ENCODE data around the gene CSTF1.
A peak's percentile ranks its signal among the peaks of the same experiment; 100 is the strongest.
"Not testable (repeated sequence)": the region's sequence is repeated elsewhere in the genome, so short reads cannot be mapped to it uniquely, and the experiment has no call there.

The CSTF1 gene

DNA sequence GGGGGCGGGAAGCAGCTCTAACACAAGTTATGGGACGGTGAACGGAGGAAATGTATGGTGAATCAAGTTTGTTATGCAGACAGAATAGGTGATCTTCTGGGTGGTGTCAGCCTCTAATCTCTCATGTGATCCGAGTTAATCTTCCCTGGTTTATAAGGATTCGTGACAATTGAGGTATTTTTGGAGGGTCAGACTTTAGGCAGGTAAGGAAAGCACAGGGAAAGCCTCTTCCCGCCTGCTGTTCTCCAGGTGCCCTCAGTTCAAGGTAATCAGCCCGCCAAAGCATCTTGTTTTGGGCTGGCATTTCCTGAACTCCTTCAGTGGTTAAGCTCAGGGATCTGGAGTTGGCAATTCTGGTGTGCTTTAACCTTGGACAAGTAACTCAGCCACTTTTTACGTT lies 1.2 kb downstream of the CSTF1 start:
- TF ChIP-seq, protein P1, sequence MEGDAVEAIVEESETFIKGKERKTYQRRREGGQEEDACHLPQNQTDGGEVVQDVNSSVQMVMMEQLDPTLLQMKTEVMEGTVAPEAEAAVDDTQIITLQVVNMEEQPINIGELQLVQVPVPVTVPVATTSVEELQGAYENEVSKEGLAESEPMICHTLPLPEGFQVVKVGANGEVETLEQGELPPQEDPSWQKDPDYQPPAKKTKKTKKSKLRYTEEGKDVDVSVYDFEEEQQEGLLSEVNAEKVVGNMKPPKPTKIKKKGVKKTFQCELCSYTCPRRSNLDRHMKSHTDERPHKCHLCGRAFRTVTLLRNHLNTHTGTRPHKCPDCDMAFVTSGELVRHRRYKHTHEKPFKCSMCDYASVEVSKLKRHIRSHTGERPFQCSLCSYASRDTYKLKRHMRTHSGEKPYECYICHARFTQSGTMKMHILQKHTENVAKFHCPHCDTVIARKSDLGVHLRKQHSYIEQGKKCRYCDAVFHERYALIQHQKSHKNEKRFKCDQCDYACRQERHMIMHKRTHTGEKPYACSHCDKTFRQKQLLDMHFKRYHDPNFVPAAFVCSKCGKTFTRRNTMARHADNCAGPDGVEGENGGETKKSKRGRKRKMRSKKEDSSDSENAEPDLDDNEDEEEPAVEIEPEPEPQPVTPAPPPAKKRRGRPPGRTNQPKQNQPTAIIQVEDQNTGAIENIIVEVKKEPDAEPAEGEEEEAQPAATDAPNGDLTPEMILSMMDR (IDR thresholded peaks at IDR 0.05; ENCODE audit: borderline replicate concordance, control extremely low read depth, extremely low read depth, insufficient read depth, missing control alignments), result no peak
- no peak for DNase-seq (ENCODE audit: low spot score)
- in situ Hi-C loops (cut with MboI; ENCODE audit: low sequenced_read_pairs, unreplicated experiment), result no loop called here

DNA sequence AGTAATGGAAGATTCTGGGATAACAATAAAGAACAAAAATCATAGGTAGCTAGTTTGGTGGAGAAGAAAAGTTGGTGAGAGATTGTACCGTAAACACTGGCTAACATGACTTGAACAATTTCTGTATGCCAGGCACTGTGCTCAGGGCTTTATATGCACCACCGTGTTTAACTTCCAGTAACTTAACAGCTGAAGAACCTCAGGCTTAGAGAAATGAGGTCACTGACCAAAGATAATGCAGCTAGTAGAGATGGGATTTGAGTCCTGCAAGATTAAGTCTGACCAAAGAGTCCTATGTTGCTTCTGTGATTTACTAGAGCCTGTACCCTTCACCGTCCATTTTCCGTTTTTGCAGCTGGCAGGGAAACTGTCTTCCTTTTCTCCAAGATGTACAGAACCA lies 2.7 kb downstream of the CSTF1 start:
- in situ Hi-C loops (cut with MboI; ENCODE audit: low sequenced_read_pairs, unreplicated experiment), result no loop called here
- DNase-seq (ENCODE audit: low spot score), result no peak

DNA sequence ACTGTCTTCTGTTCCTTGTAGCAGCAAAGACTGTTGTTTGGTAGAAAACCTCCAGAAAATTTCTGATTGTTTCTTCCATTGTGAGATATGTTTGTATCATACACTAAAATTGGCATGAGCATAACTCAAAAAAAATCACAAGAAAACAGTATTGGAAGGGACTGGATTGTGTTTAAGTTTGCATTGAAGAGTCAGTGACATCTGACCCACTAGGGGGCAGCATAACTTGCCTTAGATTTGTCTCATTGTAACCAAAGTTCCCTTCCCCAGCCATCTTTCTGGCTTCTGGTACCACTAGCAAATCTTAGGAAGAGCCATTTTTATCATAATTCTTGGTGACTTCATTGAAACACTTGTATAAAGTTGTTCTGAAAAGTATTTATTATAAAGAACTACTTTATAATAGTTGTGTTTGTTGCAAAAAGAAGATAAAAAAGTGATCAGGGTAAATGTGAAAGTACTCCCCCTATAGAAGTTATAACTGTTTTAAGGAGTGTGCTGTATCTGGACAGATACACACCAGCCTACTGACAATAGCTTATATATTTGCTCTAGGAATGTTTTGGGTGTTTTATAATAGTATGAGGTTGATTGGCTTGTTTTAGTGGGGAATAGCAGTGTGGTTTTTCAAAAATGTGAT lies 7.7 kb downstream of the CSTF1 start:
- TF ChIP-seq, protein P1 (IDR thresholded peaks at IDR 0.05; ENCODE audit: borderline replicate concordance, control extremely low read depth, extremely low read depth, insufficient read depth, missing control alignments), result peak; percentile 51
- in situ Hi-C loops (cut with MboI; ENCODE audit: low sequenced_read_pairs, unreplicated experiment), result no loop called here
- DNase-seq (ENCODE audit: low spot score), result peak; percentile 65

More for the DNA sequence above, 2.7 kb downstream of the CSTF1 start:
- TF ChIP-seq, protein P1 (IDR thresholded peaks at IDR 0.05; ENCODE audit: borderline replicate concordance, control extremely low read depth, extremely low read depth, insufficient read depth, missing control alignments), result no peak

DNA sequence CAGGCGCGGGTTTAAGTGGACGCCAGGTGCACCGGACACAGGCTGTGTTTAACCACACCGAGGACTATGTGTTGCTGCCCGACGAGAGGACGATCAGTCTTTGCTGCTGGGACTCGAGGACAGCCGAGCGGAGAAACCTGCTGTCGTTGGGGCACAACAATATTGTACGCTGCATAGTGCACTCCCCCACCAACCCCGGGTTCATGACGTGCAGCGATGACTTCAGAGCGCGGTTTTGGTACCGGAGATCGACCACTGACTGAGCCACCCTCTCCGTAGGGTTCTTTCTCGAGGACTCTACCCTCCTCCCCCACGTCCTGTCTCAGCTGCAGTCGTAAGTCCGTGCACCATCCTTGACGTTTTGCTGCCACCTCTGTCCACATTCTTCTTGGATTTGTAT lies 11.0 kb downstream of the CSTF1 start:
- DNase-seq (ENCODE audit: low spot score), result no peak
- in situ Hi-C loops (cut with MboI; ENCODE audit: low sequenced_read_pairs, unreplicated experiment), result no loop called here
- TF ChIP-seq, protein P1 (IDR thresholded peaks at IDR 0.05; ENCODE audit: borderline replicate concordance, control extremely low read depth, extremely low read depth, insufficient read depth, missing control alignments), result no peak

GRCh38 chr20:56405356-56405755 lies 12.9 kb downstream of the CSTF1 start:
- in situ Hi-C loops (cut with MboI; ENCODE audit: low sequenced_read_pairs, unreplicated experiment); DNase-seq (ENCODE audit: low spot score): not testable (repeated sequence)

DNA sequence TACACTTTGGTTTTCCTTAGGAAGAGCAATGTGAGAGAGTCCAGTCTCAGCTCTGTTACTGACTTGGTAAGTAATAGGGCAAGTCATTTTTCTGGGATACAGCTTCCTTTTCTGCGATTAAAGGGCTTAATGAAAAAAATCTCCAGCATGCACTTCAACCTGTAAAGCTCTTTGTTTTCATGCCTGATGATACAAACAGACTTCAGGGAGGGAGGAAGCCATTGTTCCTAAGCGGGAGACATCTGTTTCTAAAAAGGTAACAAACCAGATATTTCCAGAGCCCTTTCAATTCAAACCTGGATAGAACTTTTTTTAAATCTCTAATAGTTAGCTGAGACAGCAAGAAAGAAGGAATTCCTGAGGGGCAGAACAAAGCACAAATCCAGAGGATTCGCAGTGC lies 14.5 kb downstream of the CSTF1 start:
- TF ChIP-seq, protein P1 (IDR thresholded peaks at IDR 0.05; ENCODE audit: borderline replicate concordance, control extremely low read depth, extremely low read depth, insufficient read depth, missing control alignments), result no peak
- in situ Hi-C loops (cut with MboI; ENCODE audit: low sequenced_read_pairs, unreplicated experiment), result no loop called here

DNA sequence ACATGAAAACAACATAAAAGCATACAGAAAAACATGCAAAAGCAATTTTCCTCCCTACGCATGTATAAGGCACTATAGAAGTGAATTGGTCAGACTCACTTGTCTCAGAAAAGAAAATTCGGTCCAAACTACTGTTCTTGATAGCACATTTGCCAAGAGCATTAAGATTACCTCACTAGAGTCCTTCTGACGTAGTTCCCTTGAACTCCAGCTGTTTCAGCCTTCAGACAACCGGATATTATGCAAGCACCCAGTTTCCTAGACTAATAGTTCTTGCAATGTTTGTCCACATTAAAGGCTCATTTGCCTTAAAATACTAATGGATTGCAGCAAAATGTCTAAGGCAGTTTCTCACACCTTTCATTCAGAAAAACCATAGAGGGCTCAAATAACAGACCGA lies 17.1 kb downstream of the CSTF1 start:
- no peak for DNase-seq (ENCODE audit: low spot score)
- in situ Hi-C loops (cut with MboI; ENCODE audit: low sequenced_read_pairs, unreplicated experiment), result no loop called here
- TF ChIP-seq, protein P1 (IDR thresholded peaks at IDR 0.05; ENCODE audit: borderline replicate concordance, control extremely low read depth, extremely low read depth, insufficient read depth, missing control alignments), result no peak

More for the DNA sequence above, 14.5 kb downstream of the CSTF1 start:
- no peak for DNase-seq (ENCODE audit: low spot score)

All from GM13976 (cell line).